HFFc6 (cell line): ENCODE results near the gene KCNIP4. TPM values are rescaled to one million over a fixed set of nuclear protein-coding genes. Genes with fewer than 3 reads are reported as not detected.

ENCODE experiments used
- DNase-seq: peaks from one replicate; pipeline ENCODE4 v3.0.0-alpha.2; 2018
- H3K27ac Mint-ChIP-seq: 2 replicates; pipeline ENCODE4 v1.8.0; 2020; ENCODE audit warnings: mild to moderate bottlenecking, mixed read lengths
- H3K27me3 Mint-ChIP-seq: 2 replicates; pipeline ENCODE4 v1.8.0; 2021; ENCODE audit warnings: mild to moderate bottlenecking, moderate library complexity, mixed read lengths; ENCODE audit not compliant: insufficient read depth
- H3K36me3 Mint-ChIP-seq: 2 replicates; pipeline ENCODE4 v1.8.0; 2021; ENCODE audit warnings: low read depth, mixed read lengths
- H3K4me1 Mint-ChIP-seq: 2 replicates; pipeline ENCODE4 v1.8.0; 2020; ENCODE audit warnings: low read depth, mixed read lengths
- H3K4me3 Mint-ChIP-seq: 2 replicates; pipeline ENCODE4 v1.8.0; 2020; ENCODE audit warnings: mild to moderate bottlenecking, moderate library complexity, mixed read lengths
- H3K9me3 Mint-ChIP-seq: 2 replicates; pipeline ENCODE4 v1.8.0; 2020; ENCODE audit warnings: mild to moderate bottlenecking, mixed read lengths
- total RNA-seq, 6 experiments: library from RNA; stranded (reverse); fragmentation: NEBNext Ultra II Directional; extraction: Animal tissue kit (Norgen Biotek cat#: 25700); gene quantifications; 2 replicates in 1 of 6; 3 replicates in 5 of 6; pipeline ENCODE4 v1.2.3, GENCODE V29; 2021
- TF ChIP-seq, protein P1 (sequence below): fragments of 200-600 bp; sonication (generic); IDR thresholded peaks from 2 replicates; pipeline ENCODE4 v1.5.0; 2021; ENCODE audit warnings: antibody characterized with exemption, mild to moderate bottlenecking

Gene KCNIP4
- total RNA-seq, 6 experiments from 2014 or later: not detected

DNA sequence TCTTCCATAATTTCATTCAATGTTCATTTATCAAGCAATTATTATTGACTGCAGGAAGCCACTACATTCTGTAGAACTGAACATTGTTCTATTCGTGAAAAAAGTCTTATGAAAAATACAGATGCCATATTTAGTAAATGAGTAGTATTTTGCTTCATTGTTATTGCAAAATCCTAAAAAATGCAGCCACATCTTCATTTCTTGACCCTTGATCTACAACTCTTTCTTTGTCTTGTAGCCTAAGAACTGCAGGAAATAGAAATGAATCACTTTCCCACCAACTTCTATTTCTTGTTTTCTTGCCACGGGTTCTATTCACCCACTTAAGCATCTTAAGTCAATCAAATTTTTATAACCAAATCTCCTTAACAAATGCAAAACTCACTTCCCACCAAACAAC lies 63.3 kb downstream of the KCNIP4 start:
- Mint-ChIP-seq H3K4me1 (peaks cover 70% of the 10 kb centered on the region), H3K9me3 (no peaks in the 10 kb centered on the region), H3K4me3 (no peak overlapping the region; the same call in 1 of the 2 replicates), H3K27ac (peak overlapping the region; percentile 16; the same call in 1 of the 2 replicates), H3K27me3 (no peaks in the 10 kb centered on the region; the same call in 1 of the 2 replicates), H3K36me3 (0 out of 2 replicates have a peak, but pooled peaks cover 9% of the 10 kb centered on the region)
- DNase-seq: peak; percentile 40
- TF ChIP-seq, protein P1, sequence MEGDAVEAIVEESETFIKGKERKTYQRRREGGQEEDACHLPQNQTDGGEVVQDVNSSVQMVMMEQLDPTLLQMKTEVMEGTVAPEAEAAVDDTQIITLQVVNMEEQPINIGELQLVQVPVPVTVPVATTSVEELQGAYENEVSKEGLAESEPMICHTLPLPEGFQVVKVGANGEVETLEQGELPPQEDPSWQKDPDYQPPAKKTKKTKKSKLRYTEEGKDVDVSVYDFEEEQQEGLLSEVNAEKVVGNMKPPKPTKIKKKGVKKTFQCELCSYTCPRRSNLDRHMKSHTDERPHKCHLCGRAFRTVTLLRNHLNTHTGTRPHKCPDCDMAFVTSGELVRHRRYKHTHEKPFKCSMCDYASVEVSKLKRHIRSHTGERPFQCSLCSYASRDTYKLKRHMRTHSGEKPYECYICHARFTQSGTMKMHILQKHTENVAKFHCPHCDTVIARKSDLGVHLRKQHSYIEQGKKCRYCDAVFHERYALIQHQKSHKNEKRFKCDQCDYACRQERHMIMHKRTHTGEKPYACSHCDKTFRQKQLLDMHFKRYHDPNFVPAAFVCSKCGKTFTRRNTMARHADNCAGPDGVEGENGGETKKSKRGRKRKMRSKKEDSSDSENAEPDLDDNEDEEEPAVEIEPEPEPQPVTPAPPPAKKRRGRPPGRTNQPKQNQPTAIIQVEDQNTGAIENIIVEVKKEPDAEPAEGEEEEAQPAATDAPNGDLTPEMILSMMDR: no peak

DNA sequence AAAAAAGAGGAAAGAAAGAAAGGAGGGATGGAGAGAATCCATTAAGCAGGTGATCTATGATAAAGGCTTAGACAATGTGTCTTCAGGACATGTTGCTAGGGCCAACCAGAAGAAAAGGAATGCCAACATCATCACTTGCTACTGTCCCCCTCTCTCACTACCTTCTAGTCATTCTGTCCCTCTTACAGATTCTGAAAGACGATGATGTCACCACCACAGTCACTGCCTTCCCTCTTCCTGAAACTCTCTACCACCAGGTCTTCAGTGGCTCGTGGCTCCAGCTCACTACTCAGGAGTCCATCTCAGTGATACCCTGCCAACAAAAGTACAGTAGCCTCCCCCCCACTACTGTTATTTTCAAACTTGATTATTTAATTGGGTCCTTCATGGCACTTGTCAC lies 64.0 kb downstream of the KCNIP4 start:
- no peak for DNase-seq
- Mint-ChIP-seq H3K36me3 (0 out of 2 replicates have a peak, but pooled peaks cover 9% of the 10 kb centered on the region), H3K9me3 (no peaks in the 10 kb centered on the region), H3K4me1 (peaks cover 66% of the 10 kb centered on the region), H3K27ac (no peak overlapping the region), H3K4me3 (no peak overlapping the region), H3K27me3 (no peaks in the 10 kb centered on the region; the same call in 1 of the 2 replicates)
- TF ChIP-seq, protein P1: no peak

GRCh38 chr4:21882051-21882839 lies 66.3 kb downstream of the KCNIP4 start:
- H3K4me1 Mint-ChIP-seq: peaks cover 49% of the 10 kb centered on the region
- DNase-seq: peak; percentile 35
- no peaks in the 10 kb centered on the region for H3K9me3 Mint-ChIP-seq
- TF ChIP-seq, protein P1: no peak
- no peak overlapping the region for H3K4me3 Mint-ChIP-seq
- 0 out of 2 replicates have a peak, but pooled peaks cover 9% of the 10 kb centered on the region for H3K36me3 Mint-ChIP-seq
- H3K27ac Mint-ChIP-seq: no peak overlapping the region
- no peaks in the 10 kb centered on the region; the same call in none of the 2 replicates for H3K27me3 Mint-ChIP-seq

- 0 out of 2 replicates have a peak, but pooled peaks cover under 1% of the 10 kb centered on the region for H3K36me3 Mint-ChIP-seq
- peak; percentile 60 for DNase-seq
- TF ChIP-seq, protein P1: peak; percentile 70
- H3K27ac Mint-ChIP-seq: no peak overlapping the region
- H3K27me3 Mint-ChIP-seq: no peaks in the 10 kb centered on the region; the same call in 1 of the 2 replicates
- peaks cover 21% of the 10 kb centered on the region for H3K4me1 Mint-ChIP-seq
- H3K9me3 Mint-ChIP-seq: no peaks in the 10 kb centered on the region
- H3K4me3 Mint-ChIP-seq: peak overlapping the region; percentile 39; the same call in 1 of the 2 replicates
Observed at GRCh38 chr4:21879187-21879586, 69.4 kb downstream of the KCNIP4 start.

DNA sequence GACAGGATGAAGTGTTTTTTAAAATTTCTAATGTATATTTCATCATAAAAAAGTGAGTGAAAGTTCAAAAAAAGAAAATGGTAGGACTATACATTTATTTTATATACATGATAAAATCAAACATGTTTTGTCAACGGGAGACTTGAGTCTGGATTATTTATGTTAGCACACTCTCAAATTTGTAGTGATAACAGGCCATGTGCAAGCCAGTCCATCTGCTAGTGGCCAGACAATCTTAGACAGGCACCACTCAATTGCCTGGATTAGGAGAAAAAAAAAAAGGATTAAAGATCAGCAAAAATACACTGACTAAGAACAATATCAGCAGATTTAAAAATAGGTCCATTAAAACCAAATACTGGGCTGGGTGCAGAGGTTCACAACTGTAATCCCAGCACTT lies 71.9 kb downstream of the KCNIP4 start:
- TF ChIP-seq, protein P1: no peak
- Mint-ChIP-seq H3K4me1 (peaks cover 11% of the 10 kb centered on the region), H3K27ac (no peak overlapping the region), H3K36me3 (no peaks in the 10 kb centered on the region), H3K27me3 (no peaks in the 10 kb centered on the region; the same call in 1 of the 2 replicates), H3K4me3 (no peak overlapping the region), H3K9me3 (no peaks in the 10 kb centered on the region)
- no peak for DNase-seq
